ENCODE results near the gene HMOX2.

The HMOX2 gene, protein sequence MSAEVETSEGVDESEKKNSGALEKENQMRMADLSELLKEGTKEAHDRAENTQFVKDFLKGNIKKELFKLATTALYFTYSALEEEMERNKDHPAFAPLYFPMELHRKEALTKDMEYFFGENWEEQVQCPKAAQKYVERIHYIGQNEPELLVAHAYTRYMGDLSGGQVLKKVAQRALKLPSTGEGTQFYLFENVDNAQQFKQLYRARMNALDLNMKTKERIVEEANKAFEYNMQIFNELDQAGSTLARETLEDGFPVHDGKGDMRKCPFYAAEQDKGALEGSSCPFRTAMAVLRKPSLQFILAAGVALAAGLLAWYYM

DNA sequence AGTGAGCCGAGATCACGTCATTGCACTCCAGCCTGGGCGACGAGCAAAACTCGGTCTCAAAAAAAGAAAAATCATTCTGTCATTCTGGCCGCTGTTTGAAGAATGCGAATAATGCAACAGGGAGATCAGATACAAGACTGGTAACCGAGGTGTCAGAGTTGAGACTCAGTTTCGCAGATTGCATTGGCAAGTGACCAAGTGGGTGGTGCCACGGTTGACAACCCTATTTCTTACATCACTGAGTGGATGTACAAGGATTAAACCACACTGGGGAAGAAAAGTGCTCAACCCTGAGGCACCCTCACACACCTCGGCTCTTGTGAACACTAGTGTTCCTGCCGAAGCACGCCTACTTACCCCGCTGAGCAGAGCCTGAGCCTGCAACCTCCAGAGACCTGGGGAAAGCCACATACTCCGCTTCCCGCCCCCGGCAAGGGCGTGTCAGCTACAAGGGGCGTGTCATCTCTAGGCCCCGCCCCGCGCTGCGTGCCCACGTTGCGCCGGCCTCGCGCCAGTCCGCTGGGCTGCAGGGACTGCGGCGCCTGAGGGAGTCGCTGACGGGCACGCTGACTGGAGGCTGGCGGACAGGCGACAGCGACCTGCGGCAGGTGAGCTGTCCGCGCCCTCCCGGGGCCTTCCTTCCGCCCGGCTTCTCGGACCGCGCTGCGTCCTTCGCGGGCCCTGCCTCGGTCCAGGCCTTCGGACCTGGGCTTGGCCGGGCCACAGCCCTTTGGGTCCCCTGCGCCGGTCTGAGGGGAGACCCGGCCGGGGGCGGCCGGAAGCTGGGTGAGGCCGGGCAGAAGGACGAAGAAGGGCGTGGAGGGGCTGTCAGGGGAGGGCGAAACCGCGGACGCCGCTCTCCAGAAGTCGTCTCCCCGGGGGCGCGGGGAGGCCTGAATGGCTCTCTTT, at the start of gene HMOX2:
Gene HMOX2, plus strand, starts transcription at position 519 of the 909 bp plus-strand sequence. CDS start 29,127 bp downstream, outside the sequence.
- peak; percentile 95 for DNase-seq (ENCODE audit: low spot score)

DNA sequence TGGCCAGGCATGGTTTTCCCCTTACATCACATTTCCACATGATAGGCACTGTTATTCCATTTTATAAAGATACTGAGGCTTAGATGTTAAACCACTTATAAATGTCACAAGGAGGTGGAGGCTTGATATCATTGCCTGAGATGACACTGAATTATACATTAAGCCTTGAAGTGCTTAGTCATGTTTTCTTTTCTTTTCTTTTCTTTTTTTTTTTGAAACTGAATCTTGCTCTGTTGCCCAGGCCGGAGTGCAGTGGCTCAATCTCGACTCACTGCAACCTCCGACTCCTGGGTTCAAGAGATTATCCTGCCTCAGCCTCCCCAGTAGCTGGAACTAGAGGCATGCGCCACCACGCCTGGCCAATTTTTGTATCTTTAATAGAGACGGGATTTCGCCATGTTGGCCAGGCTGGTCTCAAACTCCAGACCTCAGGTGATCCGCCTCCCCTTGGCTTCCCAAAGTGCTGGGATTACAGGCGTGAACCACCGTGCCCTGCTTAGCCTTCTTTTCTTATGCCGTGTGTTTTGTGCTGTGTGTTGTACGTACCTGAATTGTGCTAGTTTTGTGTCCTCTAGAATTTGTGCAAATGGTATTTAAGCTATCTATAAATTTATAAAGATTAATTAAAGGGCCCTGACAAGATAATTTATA, 49.4 kb upstream of the HMOX2 start:
- no peak for DNase-seq (ENCODE audit: low spot score)

DNA sequence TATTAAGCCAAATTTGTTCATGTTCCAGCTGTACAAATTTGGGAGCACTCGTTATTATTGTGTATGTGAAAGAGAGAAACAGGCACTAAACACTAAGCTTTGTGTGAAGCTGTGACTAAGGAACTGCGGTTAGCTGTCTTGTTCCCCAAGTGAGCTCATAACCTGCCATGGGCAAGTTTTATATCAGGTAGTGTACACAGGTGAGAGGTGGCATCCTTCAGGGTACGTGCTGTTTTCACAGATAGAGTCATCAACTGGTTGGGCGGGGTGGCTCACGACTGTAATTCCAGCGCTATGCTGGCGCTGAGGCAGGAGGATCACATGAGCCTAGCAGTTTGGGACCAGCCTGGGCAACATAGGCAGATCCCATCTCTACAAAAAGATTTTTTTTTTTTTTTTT, 47.7 kb upstream of the HMOX2 start:
- DNase-seq (ENCODE audit: low spot score), result no peak

DNA sequence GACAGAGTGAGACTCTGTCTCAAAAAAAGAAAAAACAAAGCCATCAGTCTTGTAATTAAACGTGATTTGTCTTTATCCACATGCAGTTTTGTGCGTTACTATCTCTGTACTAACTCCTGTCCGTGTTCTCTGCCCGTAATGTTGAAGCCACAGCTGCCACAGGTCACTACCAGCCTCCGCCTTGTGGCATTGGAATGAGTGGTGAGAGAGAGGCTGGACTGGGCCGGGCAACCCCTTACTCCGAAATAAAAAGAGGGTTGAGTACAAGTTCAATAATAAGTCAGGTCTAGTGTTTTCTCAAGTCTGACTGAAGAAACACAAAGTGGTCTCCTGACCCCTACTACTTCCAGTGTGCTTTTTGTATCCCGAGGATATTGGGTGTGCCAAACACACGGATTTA, 45.2 kb upstream of the HMOX2 start:
- no peak for DNase-seq (ENCODE audit: low spot score)

DNA sequence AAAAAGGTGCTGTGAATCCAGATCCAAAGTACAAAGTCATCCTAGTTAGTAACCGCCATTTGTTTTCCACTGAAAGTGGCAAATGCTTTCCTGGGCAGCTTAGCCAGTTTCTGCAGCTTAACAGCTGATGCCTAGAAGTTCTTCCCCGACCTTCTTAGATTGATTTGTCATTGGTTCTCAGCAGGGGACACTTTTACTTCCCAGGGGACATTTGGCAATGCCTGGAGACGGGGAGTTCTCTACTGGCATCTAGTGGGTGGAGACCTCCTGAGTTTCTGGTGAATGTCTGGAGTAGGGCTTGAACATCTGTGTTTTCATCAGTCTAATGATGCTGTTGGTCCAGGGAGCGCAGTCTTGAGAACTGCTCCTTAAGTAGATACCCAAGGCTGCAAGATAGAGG, 43.0 kb upstream of the HMOX2 start:
- no peak for DNase-seq (ENCODE audit: low spot score)

DNA sequence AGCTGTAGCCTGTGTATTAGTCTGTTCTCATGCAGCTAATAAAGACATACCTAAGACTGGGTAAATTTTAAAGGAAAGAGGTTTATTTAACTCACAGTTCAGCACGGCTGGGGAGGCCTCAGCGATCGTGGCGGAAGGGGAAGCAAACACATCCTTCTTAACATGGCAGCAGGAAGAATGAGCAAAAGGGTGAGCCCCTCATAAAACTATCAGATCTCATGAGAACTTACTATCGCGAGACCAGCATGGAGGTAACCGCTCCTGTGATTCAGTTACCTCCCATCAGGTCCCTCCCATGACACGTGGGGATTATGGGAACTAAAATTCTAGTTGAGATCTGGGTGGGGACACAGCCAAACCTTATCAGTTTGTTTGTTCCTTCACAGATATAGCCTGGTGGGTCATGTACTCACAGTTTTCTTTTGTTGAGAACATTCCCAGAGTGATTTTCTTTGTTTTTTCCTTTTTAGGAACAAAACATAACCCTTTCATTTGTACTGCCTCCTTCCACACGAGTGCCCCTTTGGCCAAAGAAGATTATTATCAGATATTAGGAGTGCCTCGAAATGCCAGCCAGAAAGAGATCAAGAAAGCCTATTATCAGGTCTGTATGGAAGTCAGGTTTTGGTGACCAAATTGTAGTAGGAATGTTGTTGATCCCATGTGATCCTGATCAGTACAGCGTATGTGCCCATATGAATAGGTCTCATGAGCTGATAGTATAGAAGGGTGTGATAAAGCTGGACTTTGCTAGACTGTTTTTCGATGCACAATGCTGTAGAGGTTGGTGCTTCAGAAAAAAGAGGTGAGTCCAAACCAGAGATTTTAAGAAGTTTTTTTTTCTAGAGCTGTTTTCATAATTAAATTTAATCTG, 42.0 kb upstream of the HMOX2 start:
- no peak for DNase-seq (ENCODE audit: low spot score)

DNA sequence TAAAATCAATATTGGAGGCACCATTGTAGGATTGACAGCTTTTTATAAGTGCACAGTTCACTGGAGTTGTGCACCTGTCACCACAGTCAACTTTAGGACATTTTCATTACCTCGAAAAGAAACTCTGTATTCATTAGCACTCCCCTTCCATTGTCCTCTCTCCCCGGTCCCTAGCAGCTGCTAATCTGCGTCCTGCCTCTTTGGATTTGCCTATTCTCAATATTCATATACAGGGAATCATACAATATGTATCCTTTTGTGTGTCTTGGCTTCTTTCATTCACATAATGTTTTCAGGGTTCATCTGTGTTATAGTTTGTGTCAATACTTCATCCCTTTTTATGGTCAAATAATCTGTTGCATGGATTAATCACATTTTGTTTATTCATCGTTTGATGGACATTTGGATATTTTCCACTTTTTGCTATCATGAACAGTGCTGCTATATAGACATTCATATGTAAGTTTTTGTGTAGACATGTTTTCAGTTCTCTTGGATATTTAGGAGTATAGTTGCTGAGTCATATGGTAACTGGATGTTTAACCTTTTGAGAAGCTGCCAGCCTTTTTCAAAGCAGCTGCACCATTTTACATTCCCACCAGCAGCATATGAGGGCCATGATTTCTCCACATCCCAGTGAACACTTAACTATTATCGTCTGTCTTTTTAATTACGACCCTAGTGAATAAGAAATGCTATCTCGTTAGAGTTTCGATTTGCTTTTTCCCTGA, 40.7 kb upstream of the HMOX2 start:
- no peak for DNase-seq (ENCODE audit: low spot score)

DNA sequence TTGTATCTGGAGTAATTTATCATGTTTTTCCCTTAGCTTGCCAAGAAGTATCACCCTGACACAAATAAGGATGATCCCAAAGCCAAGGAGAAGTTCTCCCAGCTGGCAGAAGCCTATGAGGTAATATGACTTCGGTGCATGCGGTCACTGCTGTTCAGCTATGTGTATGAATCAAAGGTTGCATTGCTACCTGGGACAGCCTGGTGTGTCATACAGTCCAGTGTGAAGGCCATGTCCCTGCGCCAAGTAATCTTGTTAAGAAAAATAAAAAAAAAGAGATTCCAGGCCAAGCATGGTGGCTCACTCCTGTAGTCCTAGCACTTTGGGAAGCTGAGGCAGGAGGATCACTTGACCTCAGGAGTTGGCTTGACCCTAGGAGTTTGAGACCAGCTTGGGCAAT, 38.8 kb upstream of the HMOX2 start:
- DNase-seq (ENCODE audit: low spot score), result no peak

DNA sequence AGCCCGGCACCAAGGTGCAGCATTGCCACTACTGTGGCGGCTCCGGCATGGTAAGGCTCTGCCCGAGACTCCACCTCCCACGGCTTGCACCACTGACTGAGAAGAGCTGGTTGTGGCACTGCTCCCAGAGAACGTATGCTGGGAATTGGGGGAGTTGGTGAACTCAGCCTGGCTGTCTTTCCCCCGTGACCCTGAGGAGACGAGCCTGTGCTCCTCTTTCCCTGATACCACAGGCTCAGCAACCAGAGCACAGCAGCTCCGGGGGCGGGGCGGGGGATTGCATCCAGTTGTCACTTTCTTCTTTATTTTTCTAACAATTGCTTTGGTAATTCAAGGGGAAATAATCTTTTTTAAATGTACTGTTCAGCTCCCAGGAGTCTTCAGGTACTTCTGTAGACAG, 33.8 kb upstream of the HMOX2 start:
- no peak for DNase-seq (ENCODE audit: low spot score)

DNA sequence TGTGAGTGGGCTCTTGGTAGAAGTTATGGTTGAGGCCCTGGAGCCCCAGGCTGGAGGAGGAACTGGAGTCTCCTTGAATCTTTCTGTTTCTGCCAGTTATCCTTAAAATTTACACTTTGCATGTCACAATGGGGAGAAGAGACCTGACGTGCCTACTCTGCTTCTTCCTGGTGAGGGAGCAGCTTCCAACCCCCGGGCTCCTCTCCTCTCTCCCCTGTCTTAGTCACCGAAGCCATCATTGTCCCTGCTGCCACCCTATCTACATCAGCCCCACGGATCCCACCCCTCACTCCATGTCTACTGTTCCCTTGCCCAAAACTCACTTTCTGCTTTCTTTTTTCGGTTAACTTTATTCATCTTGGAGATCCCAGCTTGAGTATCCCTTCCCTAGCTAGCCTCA, 32.9 kb upstream of the HMOX2 start:
- DNase-seq (ENCODE audit: low spot score), result no peak

DNA sequence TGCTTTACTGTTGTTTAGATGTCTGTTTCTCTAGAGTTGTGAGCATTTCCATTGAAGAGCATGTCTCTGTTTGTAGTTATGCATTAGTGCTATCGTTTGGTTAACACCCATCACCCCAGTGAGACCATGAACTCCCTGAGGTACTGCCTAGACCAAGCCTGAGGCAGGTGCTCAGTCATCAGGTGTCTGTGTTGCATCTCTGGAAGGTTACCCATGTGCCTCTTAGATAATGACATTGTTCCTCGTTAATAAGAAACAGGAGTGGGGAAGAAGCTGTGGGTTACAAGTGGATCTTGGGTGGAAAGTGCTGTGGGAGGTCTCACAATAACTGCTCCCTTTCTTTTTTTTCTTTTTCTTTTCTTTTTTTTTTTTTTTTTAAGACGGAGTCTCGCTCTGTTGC, 32.2 kb upstream of the HMOX2 start:
- no peak for DNase-seq (ENCODE audit: low spot score)

DNA sequence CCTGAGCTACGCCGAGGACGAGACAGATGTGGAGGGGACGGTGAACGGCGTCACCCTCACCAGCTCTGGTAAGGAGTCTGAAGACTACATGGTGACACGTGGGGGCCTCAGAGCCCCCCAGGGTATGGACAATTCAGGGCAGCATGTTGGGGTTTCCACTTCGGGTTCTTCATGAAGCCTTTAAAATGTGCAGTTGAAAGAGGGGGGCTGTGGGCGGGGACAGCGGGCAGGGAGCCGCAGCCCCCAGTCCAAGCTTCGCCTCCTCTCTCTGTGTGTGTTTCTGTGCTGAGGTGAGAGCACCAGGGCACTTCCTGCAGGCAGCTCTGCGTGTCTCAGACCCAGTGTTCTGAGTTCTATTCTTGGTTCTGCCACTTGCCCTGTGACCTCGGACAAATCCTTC, 25.8 kb upstream of the HMOX2 start:
- no peak for DNase-seq (ENCODE audit: low spot score)

DNA sequence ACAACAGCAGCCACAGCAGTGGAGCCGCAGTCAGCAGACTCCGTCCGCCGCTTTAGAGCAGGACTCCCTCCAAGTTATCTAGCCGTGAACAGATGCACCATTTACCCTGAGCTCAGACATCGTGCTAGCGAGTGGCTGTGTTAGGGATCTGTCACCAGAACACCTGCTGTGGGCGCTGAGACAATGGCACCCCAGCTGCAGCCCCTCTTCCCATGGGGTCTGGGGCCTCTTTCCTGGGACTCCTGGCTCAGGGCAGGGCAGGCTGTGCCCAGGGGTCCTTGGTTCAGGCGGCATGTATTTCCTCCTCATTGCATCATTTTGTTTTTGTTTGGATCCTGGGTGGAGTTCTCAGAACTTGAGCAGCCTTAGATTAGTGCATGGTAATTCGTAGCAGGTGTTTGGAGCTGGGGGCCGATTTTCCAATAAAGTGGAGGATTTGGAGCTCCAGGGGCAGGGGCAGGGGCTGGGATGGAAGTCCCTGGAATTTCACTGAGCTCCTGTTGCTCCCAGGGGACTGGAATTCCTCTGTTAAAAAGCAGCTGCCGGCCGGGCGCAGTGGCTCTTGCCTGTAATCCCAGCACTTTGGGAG, 25.2 kb upstream of the HMOX2 start:
- DNase-seq (ENCODE audit: low spot score), result no peak

DNA sequence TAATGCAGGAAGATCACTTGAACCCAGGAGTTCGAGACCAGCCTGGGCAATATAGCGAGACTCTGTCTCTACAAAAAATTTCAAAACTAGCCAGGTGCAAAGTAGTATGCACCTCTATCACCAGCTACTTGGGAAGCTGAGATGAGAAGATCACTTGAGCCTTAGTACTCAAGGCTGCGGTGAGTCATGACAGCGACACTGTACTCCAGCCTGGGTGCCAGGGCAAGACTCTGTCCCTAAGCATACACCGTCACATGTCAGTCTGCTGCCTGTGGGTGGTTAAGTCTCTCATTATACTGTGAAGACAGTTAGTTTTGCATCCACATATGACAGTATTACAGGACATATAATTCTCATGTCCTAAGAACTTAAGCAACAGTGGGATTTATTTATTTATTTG, 23.5 kb upstream of the HMOX2 start:
- DNase-seq (ENCODE audit: low spot score), result no peak

DNA sequence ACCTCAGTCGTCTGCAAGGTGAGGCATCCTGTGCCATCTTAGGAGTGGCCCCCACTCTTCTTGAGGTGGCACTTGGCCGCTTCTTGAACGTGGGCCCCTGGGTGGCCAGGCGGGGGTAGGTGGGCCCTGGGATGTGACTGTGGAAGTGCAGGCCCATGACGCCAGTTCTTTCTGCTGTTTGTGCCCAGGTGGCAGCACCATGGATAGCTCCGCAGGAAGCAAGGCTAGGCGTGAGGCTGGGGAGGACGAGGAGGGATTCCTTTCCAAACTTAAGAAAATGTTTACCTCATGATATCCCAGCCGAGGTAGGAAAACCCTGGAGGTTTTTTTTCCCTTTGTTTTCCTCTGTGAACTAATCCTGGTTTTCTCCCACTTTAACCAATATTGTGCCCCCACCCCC, 21.6 kb upstream of the HMOX2 start:
- DNase-seq (ENCODE audit: low spot score), result no peak

DNA sequence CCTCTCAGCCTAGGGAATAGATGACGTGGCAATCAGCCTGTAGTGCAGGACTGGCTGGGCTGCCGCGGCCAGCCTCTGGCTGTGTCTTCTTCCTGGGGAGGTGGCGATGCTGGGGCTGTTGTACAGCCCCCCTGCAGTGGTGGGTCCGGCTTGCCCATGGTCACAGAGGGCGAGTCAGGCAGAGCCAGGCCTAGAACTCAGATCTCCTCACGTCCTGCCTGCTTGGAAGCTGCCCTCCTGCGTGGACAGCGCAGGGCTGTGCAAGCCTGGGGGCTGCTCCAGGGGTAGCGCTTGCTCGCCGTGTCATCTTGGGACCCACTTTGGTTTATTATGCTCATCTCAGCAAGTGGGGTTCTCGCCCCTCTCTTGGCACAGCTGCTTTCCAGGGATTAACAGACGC, 21.1 kb upstream of the HMOX2 start:
- no peak for DNase-seq (ENCODE audit: low spot score)

DNA sequence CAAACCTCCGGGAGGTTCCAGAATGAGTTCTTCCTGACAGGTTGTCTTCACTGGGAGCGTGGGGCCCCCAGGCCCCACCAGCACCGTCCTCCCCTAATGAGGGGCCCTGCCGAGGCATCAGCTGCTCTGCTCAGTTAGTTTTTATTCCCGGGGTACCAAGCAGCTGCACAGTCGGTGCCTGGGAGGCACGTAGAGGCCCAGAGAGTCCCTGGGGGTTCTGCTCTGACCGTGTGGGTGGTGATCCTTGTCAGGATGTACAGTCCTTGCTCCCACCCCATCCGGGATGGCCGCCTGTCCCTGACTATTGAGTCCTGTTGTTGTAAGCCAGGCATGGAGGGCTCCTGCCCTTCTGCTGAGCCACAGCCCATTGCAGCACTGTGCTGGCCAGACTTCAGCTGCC, 20.2 kb upstream of the HMOX2 start:
- DNase-seq (ENCODE audit: low spot score), result no peak

DNA sequence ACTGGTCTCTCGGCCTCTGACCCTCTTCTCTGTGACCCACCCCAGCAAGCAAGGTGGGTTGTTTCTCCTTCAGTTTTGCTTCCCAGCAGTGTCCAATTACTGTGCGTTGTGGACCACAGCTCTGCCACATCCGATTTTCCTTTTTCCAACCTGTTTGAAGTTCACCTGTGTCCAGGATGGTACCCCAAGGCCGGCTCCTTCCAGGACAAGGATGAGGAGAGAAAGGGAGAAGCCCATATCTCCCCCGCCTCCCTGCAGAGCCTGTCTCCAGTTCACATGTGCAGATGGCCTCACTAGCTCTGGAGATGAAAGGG, 15.3 kb upstream of the HMOX2 start:
- no peak for DNase-seq (ENCODE audit: low spot score)

DNA sequence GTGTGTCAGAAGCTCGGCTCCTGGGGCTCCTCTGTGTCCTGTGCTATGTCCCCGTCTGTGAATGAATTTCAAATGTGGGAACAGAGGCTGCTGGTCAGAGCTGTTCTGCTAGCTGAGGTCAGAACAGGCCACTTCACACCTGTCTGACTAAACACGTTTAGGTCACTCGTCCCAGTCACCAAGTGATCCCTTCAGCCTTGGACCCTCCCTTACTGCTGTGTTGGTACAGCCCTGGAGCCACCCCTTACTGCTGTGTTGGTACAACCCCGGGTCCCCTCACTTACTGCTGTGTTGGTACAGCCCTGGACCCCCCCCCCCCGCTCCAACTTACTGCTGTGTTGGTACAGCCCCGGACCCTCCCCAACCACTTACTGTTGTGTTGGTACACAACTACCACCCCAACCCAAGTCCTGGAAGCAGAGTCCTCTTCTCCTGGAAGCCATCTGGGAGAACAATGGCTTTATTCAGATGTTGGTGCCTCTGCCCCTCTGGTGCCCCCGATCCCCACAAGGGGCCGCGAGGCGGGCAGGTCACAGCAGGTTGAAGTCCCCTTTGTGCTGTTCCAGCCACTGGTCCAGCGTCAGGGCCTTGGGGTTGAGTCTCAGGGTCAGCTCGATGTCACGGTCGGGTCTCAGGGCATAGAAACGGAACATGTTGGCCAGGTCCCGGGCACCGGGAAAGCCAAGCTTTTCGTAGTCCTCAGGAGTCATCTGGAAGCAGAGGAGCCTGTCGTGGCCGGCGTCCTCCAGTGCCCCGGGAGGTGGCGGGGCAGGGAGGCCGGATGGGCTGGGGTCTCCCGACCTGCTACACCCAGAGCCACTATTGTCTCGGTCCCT, 14.7 kb upstream of the HMOX2 start:
- peak; percentile 21 for DNase-seq (ENCODE audit: low spot score)

DNA sequence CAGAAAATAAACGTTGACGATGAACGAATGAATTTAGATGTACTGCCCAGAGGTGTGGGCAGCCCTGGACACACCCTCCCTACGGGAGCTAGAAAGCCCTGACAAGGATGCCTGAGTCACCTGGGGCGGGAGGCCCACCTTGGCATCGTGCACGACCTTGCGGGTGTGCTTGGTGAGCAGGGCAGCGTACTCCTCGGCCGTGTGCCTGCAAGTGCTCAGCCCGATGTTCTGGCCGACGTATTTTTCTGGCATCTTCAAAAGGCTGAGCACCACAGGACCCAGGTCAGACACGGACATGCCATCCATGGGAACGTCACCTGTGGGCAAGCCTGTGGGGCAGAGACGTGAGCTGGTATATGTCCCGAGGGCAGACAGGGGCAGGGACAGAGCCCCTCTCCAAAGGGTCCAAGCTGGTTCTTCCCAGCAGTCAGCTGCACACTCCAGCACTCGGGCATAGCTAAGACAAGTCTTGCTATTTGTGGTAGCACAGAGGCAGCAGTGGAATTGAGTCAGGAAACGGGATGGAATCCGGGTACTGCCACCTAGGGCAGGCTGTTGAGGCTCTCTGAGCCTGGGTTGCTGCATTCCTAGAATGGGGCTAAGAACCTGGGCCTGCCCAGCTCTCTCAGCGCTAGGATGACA, 12.6 kb upstream of the HMOX2 start:
- DNase-seq (ENCODE audit: low spot score), result no peak
